Measurements from ENCODE around the gene RCAN3.
"Not testable (repeated sequence)": the region's sequence is repeated elsewhere in the genome, so short reads cannot be mapped to it uniquely, and the experiment has no call there.

- TF ChIP-seq CTCF (IDR thresholded peaks at IDR 0.05); POLR2A (IDR thresholded peaks at IDR 0.05; ENCODE audit: low read depth): not testable (repeated sequence)
Observed at GRCh38 chr1:24515671-24516209, 13.1 kb downstream of the RCAN3 start.

All from esophagus muscularis mucosa (tissue), 3 donors.